Caco-2 (cell line): Measurements from ENCODE around the gene PNLIP. TPM values are rescaled to one million over a fixed set of nuclear protein-coding genes. Genes with fewer than 3 reads are reported as not detected.

Experiments
- Bru-seq: library from RNA; stranded (reverse); fragments of 400-500 nt; gene quantifications from one replicate; lab custom pipeline; 2021; lab: Mats Ljungman, UMichigan
- BruChase-seq, 2 experiments: library from RNA; stranded (reverse); fragments of 400-500 nt; gene quantifications; one replicate each; lab custom pipeline; 2021; lab: Mats Ljungman, UMichigan
- BruUV-seq: library from RNA; stranded (reverse); fragments of 400-500 nt; replicated peaks from 2 replicates; lab custom pipeline; 2021; lab: Mats Ljungman, UMichigan
- CTCF ChIA-PET: fragments of 300-600 bp; sonication (Branson Sonifier 250); formaldehyde crosslinking; loops from one replicate; lab custom pipeline; 2022; ENCODE audit warnings: antibody characterized with exemption; lab: Charles Lee
- POLR2A ChIA-PET: fragments of 300-600 bp; sonication (Branson Sonifier 250); formaldehyde crosslinking; loops from one replicate; lab custom pipeline; 2022; ENCODE audit warnings: antibody characterized with exemption; lab: Charles Lee
- DNase-seq, 2 experiments: peaks; one replicate each; pipeline versions ENCODE4 v3.0.0 to v3.0.0-alpha.2; 2020 to 2022
- H3K27me3 ChIP-seq: replicated peaks from 2 replicates; pipeline ENCODE4 v1.6.0; 2011; ENCODE audit warnings: low read length; ENCODE audit not compliant: control insufficient read depth, insufficient read depth
- H3K36me3 ChIP-seq: 2 replicates; pipeline ENCODE4 v1.5.1; 2011; ENCODE audit warnings: low read length; ENCODE audit not compliant: control insufficient read depth, insufficient read depth
- H3K4me1 ChIP-seq: fragments of 250-450 bp; sonication (Bioruptor Pico); 2 replicates; pipeline ENCODE4 v1.5.1; 2020; ENCODE audit warnings: mild to moderate bottlenecking
- H3K4me3 ChIP-seq: 2 replicates; pipeline ENCODE4 v1.5.1; 2011; ENCODE audit warnings: low read depth, mild to moderate bottlenecking, control low read depth, low read length
- H3K9me3 ChIP-seq: fragments of 250-450 bp; sonication (Bioruptor Pico); 2 replicates; pipeline ENCODE4 v1.5.1; 2020; ENCODE audit warnings: mild to moderate bottlenecking, moderate library complexity
- H3K27ac Mint-ChIP-seq: one replicate; pipeline ENCODE4 v1.8.0; 2022; ENCODE audit warnings: mixed read lengths; ENCODE audit not compliant: unreplicated experiment
- H3K27me3 Mint-ChIP-seq: one replicate; pipeline ENCODE4 v1.8.0; 2022; ENCODE audit warnings: mixed read lengths; ENCODE audit not compliant: insufficient read depth, unreplicated experiment
- H3K36me3 Mint-ChIP-seq: one replicate; pipeline ENCODE4 v1.8.0; 2022; ENCODE audit warnings: mild to moderate bottlenecking, mixed read lengths; ENCODE audit not compliant: insufficient read depth, unreplicated experiment
- H3K4me1 Mint-ChIP-seq: one replicate; pipeline ENCODE4 v1.8.0; 2022; ENCODE audit warnings: low read depth, mixed read lengths; ENCODE audit not compliant: unreplicated experiment
- H3K4me3 Mint-ChIP-seq: one replicate; pipeline ENCODE4 v1.8.0; 2022; ENCODE audit warnings: mild to moderate bottlenecking, moderate library complexity, mixed read lengths; ENCODE audit not compliant: unreplicated experiment
- H3K9me3 Mint-ChIP-seq: one replicate; pipeline ENCODE4 v1.8.0; 2022; ENCODE audit warnings: mixed read lengths; ENCODE audit not compliant: unreplicated experiment
- intact Hi-C: fragments of 100-400 bp; cut with micrococcal nuclease; formaldehyde crosslinking; loops from one replicate; pipeline ENCODE4 v1.10.0; 2022; ENCODE audit not compliant: unreplicated experiment
- long read RNA-seq: library from polyadenylated mRNA; stranded (forward); transcript quantifications from one replicate; pipeline ENCODE4 v2.0.0, GENCODE V29; 2022
- total RNA-seq: library from RNA; stranded (reverse); gene quantifications from 2 replicates; pipeline ENCODE4 v1.2.3, GENCODE V29; 2022
- TF ChIP-seq, protein P1 (sequence below), 2 experiments: fragments of 200-600 bp in 1 of 2; IDR thresholded peaks; 1 replicate in 1 of 2; 2 replicates in 1 of 2; pipeline versions ENCODE4 v1.5.1 to v1.8.0; 2011 to 2022; ENCODE audit warnings: antibody characterized with exemption in 1 of 2, control low read depth in 1 of 2, inconsistent platforms in 1 of 2, low read depth in 1 of 2, low read length in 1 of 2, mild to moderate bottlenecking in 1 of 2, moderate library complexity in 1 of 2; ENCODE audit not compliant: insufficient read depth in 1 of 2, severe bottlenecking in 1 of 2, unreplicated experiment in 1 of 2

PNLIP gene
- total RNA-seq (not detected in 2 replicates), Bru-seq, nascent RNA (not detected), BruChase-seq, experiment 1, labeled RNA remaining after a 2-hour chase (not detected), BruChase-seq, experiment 2, labeled RNA remaining after a 6-hour chase (not detected)
- long read RNA-seq: 0 reads

DNA sequence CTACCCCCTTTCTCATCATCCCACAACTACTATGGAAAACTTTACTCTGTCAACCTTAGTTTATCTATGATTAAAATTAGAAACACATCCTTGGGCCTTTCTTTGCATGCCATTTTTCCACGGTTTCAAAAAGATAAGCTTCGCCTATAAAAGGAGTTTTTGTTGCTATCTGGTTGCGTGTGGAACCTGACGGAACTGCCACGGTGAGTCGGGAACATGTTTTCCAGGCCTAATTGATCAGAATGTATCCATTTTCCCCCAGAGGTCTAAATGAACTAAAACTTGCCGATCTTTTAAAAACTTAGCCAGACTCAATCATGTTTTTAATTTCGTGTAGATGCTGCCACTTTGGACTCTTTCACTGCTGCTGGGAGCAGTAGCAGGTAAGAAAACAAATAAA lies at the start of gene PNLIP:
TSS of gene PNLIP (plus strand) at position 176 of the 400 bp plus-strand sequence. CDS start at position 338, 162 bp downstream.
- H3K4me1 ChIP-seq: no peaks in the 10 kb centered on the region
- no peak within 1 kb of the TSS for H3K4me3 ChIP-seq
- intact Hi-C loops: no loop called here
- peaks cover 11% of the 10 kb centered on the region for H3K27me3 Mint-ChIP-seq
- no TSS peak for BruUV-seq
- DNase-seq: no peak
- no peak within 1 kb of the TSS for H3K27ac Mint-ChIP-seq
- ChIA-PET POLR2A (interaction anchor here (0.5 kb wide), 1 partner anchor 1416 kb away, joined by 4 read pairs; no protein-coding TSS in a partner anchor), CTCF (no interaction called here)
- H3K9me3 Mint-ChIP-seq: no peaks in the 10 kb centered on the region
- H3K9me3 ChIP-seq: no peaks in the 10 kb centered on the region
- no peaks in the 10 kb centered on the region for H3K27me3 ChIP-seq
- no peaks in the 10 kb centered on the region for H3K36me3 Mint-ChIP-seq
- no peaks in the 10 kb centered on the region for H3K36me3 ChIP-seq
- no peaks in the 10 kb centered on the region for H3K4me1 Mint-ChIP-seq
- TF ChIP-seq, protein P1, sequence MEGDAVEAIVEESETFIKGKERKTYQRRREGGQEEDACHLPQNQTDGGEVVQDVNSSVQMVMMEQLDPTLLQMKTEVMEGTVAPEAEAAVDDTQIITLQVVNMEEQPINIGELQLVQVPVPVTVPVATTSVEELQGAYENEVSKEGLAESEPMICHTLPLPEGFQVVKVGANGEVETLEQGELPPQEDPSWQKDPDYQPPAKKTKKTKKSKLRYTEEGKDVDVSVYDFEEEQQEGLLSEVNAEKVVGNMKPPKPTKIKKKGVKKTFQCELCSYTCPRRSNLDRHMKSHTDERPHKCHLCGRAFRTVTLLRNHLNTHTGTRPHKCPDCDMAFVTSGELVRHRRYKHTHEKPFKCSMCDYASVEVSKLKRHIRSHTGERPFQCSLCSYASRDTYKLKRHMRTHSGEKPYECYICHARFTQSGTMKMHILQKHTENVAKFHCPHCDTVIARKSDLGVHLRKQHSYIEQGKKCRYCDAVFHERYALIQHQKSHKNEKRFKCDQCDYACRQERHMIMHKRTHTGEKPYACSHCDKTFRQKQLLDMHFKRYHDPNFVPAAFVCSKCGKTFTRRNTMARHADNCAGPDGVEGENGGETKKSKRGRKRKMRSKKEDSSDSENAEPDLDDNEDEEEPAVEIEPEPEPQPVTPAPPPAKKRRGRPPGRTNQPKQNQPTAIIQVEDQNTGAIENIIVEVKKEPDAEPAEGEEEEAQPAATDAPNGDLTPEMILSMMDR (IDR thresholded peaks at IDR 0.05; ENCODE audit: insufficient read depth in 1 of 2, low read depth in 1 of 2, low read length in 1 of 2, severe bottlenecking in 1 of 2, unreplicated experiment in 1 of 2): no peak
- no peak within 1 kb of the TSS for H3K4me3 Mint-ChIP-seq

DNA sequence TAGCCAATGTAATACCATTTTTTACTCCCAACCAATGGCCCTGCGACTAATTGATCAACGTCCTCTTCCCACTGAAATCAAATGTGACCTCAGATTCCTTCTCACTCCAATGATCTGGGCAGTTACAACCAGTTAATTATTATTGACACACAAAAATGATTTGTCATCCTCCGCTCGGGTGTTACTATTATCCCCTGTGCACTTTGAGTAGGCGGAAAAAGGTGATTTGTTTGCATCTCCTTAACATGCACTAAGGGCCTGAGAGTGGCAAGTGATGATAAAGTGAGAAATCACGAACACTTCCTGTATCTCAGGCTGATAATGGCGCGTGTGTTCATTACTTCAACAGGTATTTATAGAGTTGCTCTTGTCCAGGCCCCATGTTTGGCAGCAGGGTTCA lies 40.9 kb upstream of the PNLIP start:
- Histone ChIP-seq H3K27me3 (no peaks in the 10 kb centered on the region), H3K36me3 (no peaks in the 10 kb centered on the region), H3K4me1 (no peaks in the 10 kb centered on the region), H3K9me3 (no peaks in the 10 kb centered on the region), H3K4me3 (no peak overlapping the region)
- H3K4me1 Mint-ChIP-seq: no peaks in the 10 kb centered on the region
- H3K36me3 Mint-ChIP-seq: peaks cover 5% of the 10 kb centered on the region
- H3K9me3 Mint-ChIP-seq: peaks cover 10% of the 10 kb centered on the region
- CTCF ChIA-PET: no interaction called here
- no peak overlapping the region for H3K4me3 Mint-ChIP-seq
- TF ChIP-seq, protein P1 (IDR thresholded peaks at IDR 0.05; ENCODE audit: insufficient read depth in 1 of 2, low read depth in 1 of 2, low read length in 1 of 2, severe bottlenecking in 1 of 2, unreplicated experiment in 1 of 2): no peak
- POLR2A ChIA-PET: interaction anchor here (0.5 to 0.6 kb wide), 2 partner anchors 85 to 502 kb away, joined by 3 to 4 read pairs; no protein-coding TSS in a partner anchor
- no peak for DNase-seq
- no peak overlapping the region for H3K27ac Mint-ChIP-seq
- H3K27me3 Mint-ChIP-seq: peaks cover 27% of the 10 kb centered on the region
- intact Hi-C loops: no loop called here
- no TSS peak for BruUV-seq

DNA sequence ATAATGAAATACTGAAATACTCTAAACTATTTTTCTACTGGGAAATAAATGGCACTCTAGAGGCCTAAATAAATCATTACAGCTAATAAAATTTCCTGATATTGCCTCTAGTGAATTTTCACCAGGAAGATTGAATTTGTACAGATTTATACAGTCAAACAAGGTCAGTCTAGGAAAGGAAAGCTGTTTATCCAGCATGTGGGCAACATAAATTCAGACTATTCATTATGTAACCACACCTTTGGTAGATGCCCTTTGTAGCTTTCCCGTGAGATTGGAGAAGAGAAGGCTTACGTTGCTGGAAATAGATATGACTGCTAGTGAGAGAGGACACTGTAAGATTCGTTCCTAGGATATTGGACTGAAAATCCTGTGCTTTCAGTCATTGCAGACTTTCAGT lies 35.2 kb upstream of the PNLIP start:
- POLR2A ChIA-PET: no interaction called here
- Mint-ChIP-seq H3K27me3 (peaks cover 27% of the 10 kb centered on the region), H3K36me3 (no peaks in the 10 kb centered on the region), H3K9me3 (no peaks in the 10 kb centered on the region), H3K4me3 (no peak overlapping the region), H3K4me1 (no peaks in the 10 kb centered on the region), H3K27ac (no peak overlapping the region)
- no peaks in the 10 kb centered on the region for H3K9me3 ChIP-seq
- no peaks in the 10 kb centered on the region for H3K4me1 ChIP-seq
- DNase-seq: no peak
- TF ChIP-seq, protein P1 (IDR thresholded peaks at IDR 0.05; ENCODE audit: insufficient read depth in 1 of 2, low read depth in 1 of 2, low read length in 1 of 2, severe bottlenecking in 1 of 2, unreplicated experiment in 1 of 2): no peak
- H3K4me3 ChIP-seq: no peak overlapping the region
- intact Hi-C loops: loop anchor here (5.0 kb wide), 1 partner anchor 277 kb away; no protein-coding TSS in a partner anchor
- CTCF ChIA-PET: no interaction called here
- no peaks in the 10 kb centered on the region for H3K27me3 ChIP-seq
- BruUV-seq: no TSS peak
- H3K36me3 ChIP-seq: no peaks in the 10 kb centered on the region
